Ishikawa (cell line): ENCODE measurements around the gene IDH3A.

Experiments used
- EP300 ChIP-seq: IDR thresholded peaks from 2 replicates; pipeline ENCODE4 v1.6.1; 2012; ENCODE audit warnings: borderline replicate concordance
- TAF1 ChIP-seq: IDR thresholded peaks from 2 replicates; pipeline ENCODE4 v1.6.1; 2012; ENCODE audit warnings: low read depth, mild to moderate bottlenecking

DNA sequence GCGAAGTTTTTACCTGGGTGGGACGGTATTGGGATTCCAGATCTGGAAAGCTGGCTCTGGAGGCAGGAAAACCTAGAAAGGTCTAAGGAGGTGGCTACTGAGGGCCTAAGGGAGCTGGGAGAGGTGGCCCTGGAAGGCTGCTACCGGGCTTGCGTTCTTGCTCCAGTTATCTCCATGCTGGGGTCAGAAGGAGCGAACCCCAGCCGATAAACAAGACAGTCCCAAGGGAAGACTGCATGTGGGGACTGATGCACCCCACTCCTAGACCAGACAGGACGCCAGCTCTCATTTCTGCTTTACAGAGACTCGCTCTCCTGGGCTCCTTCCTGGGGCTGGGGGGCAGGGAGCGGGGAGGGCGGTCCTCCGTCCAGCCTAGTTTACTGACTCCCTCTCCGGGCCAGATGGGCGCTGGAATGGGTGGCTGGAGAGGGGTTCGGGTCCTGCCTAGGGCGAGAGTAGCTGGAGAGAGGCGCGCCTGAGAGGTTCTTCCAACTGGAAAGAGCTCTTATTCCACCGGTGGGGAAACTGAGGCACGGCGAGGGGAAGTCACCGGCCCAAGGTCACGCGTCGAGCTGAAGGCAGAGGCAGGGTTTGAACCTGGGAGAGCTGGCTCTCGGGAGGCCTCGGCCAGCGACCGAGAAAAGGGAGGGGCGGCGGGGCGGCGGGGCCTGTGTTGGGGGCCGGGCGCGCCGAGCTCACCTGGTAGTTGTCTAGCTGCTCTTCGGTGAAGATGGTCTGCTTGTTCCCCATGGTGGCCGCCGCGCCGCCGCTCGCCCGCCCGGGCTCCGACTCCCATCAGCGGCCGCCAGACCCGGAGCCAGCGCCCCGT lies 18.5 kb upstream of the IDH3A start:
- TF ChIP-seq EP300: no peak
- TF ChIP-seq TAF1: no peak
